ENCODE measurements around the gene SHROOM3.
"Not testable (repeated sequence)": the region's sequence is repeated elsewhere in the genome, so short reads cannot be mapped to it uniquely, and the experiment has no call there.

GRCh38 chr4:76608549-76608948, 173.5 kb downstream of the SHROOM3 start:
- not testable (repeated sequence) for TF ChIP-seq CTCF (conservative IDR thresholded peaks at IDR 0.05 in 1 of 2, IDR thresholded peaks at IDR 0.05 in 1 of 2; ENCODE audit: extremely low read depth in 1 of 2, insufficient read depth in 1 of 2, low read depth in 1 of 2, low read length in 2 of 2); EZH2 (IDR thresholded peaks at IDR 0.05; ENCODE audit: borderline replicate concordance, low read length)

Measured in mammary epithelial cell (primary cell).